HUES48 (cell line): Measurements from ENCODE around the gene BAIAP2L2.
"Not testable (repeated sequence)": the region's sequence is repeated elsewhere in the genome, so short reads cannot be mapped to it uniquely, and the experiment has no call there.

ENCODE experiments used
- H3K27ac ChIP-seq: one replicate; pipeline ENCODE4 v1.7.0; 2013; ENCODE audit warnings: low read depth, low read length, inconsistent platforms
- H3K27me3 ChIP-seq: 2 replicates; pipeline ENCODE4 v1.6.1; 2013; ENCODE audit warnings: mild to moderate bottlenecking, low read length; ENCODE audit not compliant: control insufficient read depth, insufficient read depth
- H3K36me3 ChIP-seq: 2 replicates; pipeline ENCODE4 v1.6.1; 2013; ENCODE audit warnings: low read length; ENCODE audit not compliant: control insufficient read depth, insufficient read depth
- H3K4me1 ChIP-seq: 2 replicates; pipeline ENCODE4 v1.6.1; 2013; ENCODE audit warnings: mild to moderate bottlenecking, low read length; ENCODE audit not compliant: control insufficient read depth, insufficient read depth
- H3K4me3 ChIP-seq: 2 replicates; pipeline ENCODE4 v1.5.1; 2013; ENCODE audit warnings: mild to moderate bottlenecking, low read depth, low read length
- H3K9ac ChIP-seq: 2 replicates; pipeline ENCODE4 v1.6.1; 2013; ENCODE audit warnings: mild to moderate bottlenecking, low read depth, low read length, moderate library complexity
- H3K9me3 ChIP-seq: 2 replicates; pipeline ENCODE4 v1.6.1; 2013; ENCODE audit warnings: low read length; ENCODE audit not compliant: control insufficient read depth, insufficient read depth

Gene BAIAP2L2

GRCh38 chr22:38080474-38080849 is 30.0 kb downstream of the BAIAP2L2 start:
- Histone ChIP-seq H3K27me3 (peaks cover 38% of the 10 kb centered on the region), H3K4me1 (peaks cover 22% of the 10 kb centered on the region; the same call in 1 of the 2 replicates), H3K27ac (no peak overlapping the region), H3K36me3 (peaks cover 6% of the 10 kb centered on the region), H3K9ac (no peak overlapping the region), H3K9me3 (no peaks in the 10 kb centered on the region), H3K4me3 (no peak overlapping the region; the same call in 1 of the 2 replicates)

- Histone ChIP-seq H3K27me3 (peaks cover 38% of the 10 kb centered on the region), H3K36me3 (peaks cover 4% of the 10 kb centered on the region)
These were observed 30.7 kb downstream of the BAIAP2L2 start for GRCh38 chr22:38079804-38080203.

GRCh38 chr22:38079208-38079607 is 31.3 kb downstream of the BAIAP2L2 start:
- not testable (repeated sequence) for H3K36me3 ChIP-seq, H3K9ac ChIP-seq, H3K4me3 ChIP-seq, H3K27ac ChIP-seq, H3K9me3 ChIP-seq
- Histone ChIP-seq H3K27me3 (peaks cover 38% of the 10 kb centered on the region), H3K4me1 (peaks cover 14% of the 10 kb centered on the region; the same call in 1 of the 2 replicates)

More at GRCh38 chr22:38079804-38080203, 30.7 kb downstream of the BAIAP2L2 start:
- H3K4me1 ChIP-seq: peaks cover 18% of the 10 kb centered on the region; the same call in 1 of the 2 replicates
- H3K4me3 ChIP-seq: no peak overlapping the region
- no peak overlapping the region for H3K27ac ChIP-seq
- no peaks in the 10 kb centered on the region for H3K9me3 ChIP-seq
- no peak overlapping the region for H3K9ac ChIP-seq

- Histone ChIP-seq H3K36me3 (peaks cover 12% of the 10 kb centered on the region), H3K9ac (no peak overlapping the region), H3K4me1 (peaks cover 8% of the 10 kb centered on the region; the same call in 1 of the 2 replicates), H3K27ac (no peak overlapping the region), H3K27me3 (peaks cover 37% of the 10 kb centered on the region), H3K4me3 (no peak overlapping the region), H3K9me3 (no peaks in the 10 kb centered on the region)
These were observed 32.2 kb downstream of the BAIAP2L2 start for GRCh38 chr22:38078046-38078840.

DNA sequence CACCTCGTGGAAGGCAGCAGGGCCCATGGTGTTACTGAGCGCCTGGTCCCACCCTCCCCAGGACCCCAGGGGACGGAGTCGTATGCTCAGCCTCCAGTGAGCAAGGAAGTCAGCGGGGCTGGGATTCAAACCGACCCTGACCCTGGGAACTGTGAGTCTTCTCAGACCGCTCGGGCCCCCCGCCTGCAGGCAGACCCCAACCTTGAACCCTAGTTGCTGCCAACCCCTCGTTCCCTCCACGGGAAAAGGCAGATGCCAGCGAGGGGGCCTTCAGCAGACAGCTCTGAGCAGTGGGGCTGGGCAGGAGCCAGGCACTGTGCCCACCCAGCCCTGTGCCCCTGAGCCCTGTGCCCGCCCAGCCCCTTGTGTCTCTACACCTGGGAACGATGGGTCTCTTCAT is 32.9 kb downstream of the BAIAP2L2 start:
- H3K4me3 ChIP-seq: no peak overlapping the region
- no peak overlapping the region for H3K9ac ChIP-seq
- no peaks in the 10 kb centered on the region for H3K9me3 ChIP-seq
- no peak overlapping the region for H3K27ac ChIP-seq
- H3K27me3 ChIP-seq: peaks cover 31% of the 10 kb centered on the region
- peaks cover 8% of the 10 kb centered on the region; the same call in 1 of the 2 replicates for H3K4me1 ChIP-seq
- H3K36me3 ChIP-seq: peaks cover 18% of the 10 kb centered on the region

DNA sequence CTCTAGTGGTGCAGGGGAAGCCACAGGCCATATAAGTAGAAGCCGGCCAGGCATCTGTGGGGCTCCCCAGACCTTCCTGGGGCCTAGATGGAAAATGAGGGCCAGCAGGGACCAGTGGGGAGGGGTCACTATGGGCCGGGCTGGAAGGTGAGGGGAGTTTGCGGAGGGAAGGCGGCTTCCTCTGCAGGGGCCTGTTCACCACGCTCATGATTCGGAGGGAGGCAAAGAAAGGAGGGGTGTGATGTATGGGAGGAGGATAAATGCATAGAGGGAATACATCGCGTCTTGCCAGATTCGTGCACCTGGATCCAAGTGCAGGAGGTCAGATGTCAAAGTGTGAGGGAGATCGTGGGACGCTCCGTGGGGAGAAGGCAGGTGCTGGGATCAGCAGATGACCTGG is 33.4 kb downstream of the BAIAP2L2 start:
- H3K4me3 ChIP-seq: no peak overlapping the region
- H3K36me3 ChIP-seq: peaks cover 23% of the 10 kb centered on the region
- H3K27ac ChIP-seq: no peak overlapping the region
- H3K9me3 ChIP-seq: no peaks in the 10 kb centered on the region
- H3K9ac ChIP-seq: no peak overlapping the region
- peaks cover 7% of the 10 kb centered on the region; the same call in 1 of the 2 replicates for H3K4me1 ChIP-seq
- peaks cover 26% of the 10 kb centered on the region for H3K27me3 ChIP-seq

GRCh38 chr22:38075961-38076360 is 34.5 kb downstream of the BAIAP2L2 start:
- peaks cover 32% of the 10 kb centered on the region for H3K36me3 ChIP-seq
- no peak overlapping the region for H3K4me3 ChIP-seq
- no peak overlapping the region for H3K9ac ChIP-seq
- no peaks in the 10 kb centered on the region for H3K4me1 ChIP-seq
- no peak overlapping the region for H3K27ac ChIP-seq
- H3K27me3 ChIP-seq: peaks cover 14% of the 10 kb centered on the region
- no peaks in the 10 kb centered on the region for H3K9me3 ChIP-seq

DNA sequence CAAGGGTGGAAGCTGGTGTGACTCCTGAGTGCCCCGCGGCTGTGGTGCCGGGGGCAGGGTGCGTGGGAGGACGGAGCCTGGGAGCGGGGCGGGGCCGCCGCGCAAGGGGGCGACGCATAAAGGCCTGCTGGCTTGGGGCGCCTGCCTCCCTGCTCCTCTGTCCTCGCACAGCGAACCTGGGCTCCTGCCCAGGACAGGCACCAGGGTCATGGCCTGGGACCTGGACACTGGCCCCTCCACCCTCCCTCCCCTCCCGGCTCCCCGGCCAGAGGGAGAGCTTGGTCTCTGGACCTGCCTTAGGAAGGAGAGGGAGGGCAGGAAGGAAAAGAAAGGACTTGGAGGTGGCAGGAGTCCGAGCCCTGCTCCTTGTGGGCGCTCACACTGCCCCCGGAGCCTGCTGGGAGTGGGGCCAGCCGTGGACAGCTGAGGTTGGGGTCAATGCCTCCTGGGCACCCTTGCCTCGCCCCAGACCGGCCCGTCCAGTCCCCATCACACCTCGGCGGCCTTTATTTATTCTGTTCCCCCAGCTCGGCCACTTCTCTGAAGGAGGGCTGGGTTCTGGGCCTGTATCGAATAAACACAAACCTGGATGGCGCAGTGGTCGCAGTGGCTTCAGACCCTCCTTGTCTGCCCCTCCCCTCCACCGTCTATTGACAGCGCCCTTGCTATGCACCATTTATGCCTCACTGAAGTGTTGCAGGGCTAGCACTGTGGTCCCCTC is 35.2 kb downstream of the BAIAP2L2 start:
- peaks cover 7% of the 10 kb centered on the region for H3K27me3 ChIP-seq

DNA sequence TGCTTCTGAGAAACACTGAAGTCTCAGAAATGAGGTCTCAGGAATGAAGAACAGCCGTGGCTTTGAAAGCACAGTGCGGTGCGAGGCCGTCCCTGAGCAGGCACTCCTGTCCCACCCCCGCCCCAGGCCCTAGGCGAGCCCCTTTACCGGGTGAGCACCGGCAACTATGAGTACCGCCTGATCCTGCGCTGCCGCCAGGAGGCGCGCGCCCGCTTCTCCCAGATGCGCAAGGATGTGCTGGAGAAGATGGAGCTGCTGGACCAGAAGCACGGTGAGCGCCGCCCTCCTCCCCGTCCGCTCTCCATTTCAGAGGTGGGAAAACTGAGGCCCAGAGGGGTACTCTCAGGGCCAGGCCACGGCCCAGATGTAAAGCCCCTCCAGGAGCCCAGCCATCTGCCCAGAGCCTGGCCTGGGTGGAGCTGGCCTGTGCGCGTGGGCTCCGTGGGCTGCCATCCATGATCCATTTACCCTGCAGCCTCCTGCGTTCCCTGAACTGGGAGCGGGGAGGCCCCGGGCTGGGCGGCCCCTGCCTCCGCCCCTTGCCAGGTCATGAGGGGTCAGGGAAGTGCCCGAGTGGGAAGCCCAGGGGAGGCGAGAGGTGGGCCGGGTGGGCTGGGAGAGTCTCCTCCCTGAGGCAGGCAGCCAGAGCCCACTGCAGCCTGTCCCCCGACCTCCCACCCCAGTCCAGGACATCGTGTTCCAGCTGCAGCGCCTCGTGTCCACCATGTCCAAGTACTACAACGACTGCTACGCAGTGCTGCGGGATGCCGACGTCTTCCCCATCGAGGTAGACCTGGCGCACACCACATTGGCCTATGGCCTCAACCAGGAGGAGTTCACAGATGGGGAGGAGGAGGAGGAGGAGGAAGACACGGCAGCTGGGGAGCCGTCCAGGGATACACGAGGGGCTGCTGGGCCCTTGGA is 36.0 kb downstream of the BAIAP2L2 start:
- Histone ChIP-seq H3K36me3 (peaks cover 38% of the 10 kb centered on the region), H3K9ac (no peak overlapping the region), H3K27ac (no peak overlapping the region), H3K4me1 (no peaks in the 10 kb centered on the region), H3K9me3 (no peaks in the 10 kb centered on the region), H3K27me3 (no peaks in the 10 kb centered on the region), H3K4me3 (no peak overlapping the region)

More for the DNA sequence above, 35.2 kb downstream of the BAIAP2L2 start:
- H3K27ac ChIP-seq: no peak overlapping the region
- H3K9ac ChIP-seq: no peak overlapping the region
- peaks cover 38% of the 10 kb centered on the region for H3K36me3 ChIP-seq
- no peaks in the 10 kb centered on the region for H3K4me1 ChIP-seq
- no peak overlapping the region for H3K4me3 ChIP-seq
- H3K9me3 ChIP-seq: no peaks in the 10 kb centered on the region

GRCh38 chr22:38073150-38074130 is 37.0 kb downstream of the BAIAP2L2 start:
- no peaks in the 10 kb centered on the region for H3K9me3 ChIP-seq
- H3K9ac ChIP-seq: no peak overlapping the region
- no peak overlapping the region for H3K4me3 ChIP-seq
- peaks cover 45% of the 10 kb centered on the region for H3K36me3 ChIP-seq
- H3K27me3 ChIP-seq: no peaks in the 10 kb centered on the region
- no peaks in the 10 kb centered on the region for H3K4me1 ChIP-seq
- no peak overlapping the region for H3K27ac ChIP-seq
